Stimulated activated naive B cell treated with anti-CD40 and anti-IgM and Interleukin-4, amounts not matched to agents 10 μg/mL and 1 μg/mL and 100 μg/mL, for 72 hours (primary cell): Measurements from ENCODE around the gene TLCD3B.

Experiments used
- ATAC-seq, 2 donors: fragments of 150-1000 bp; cut with Tn5 transposase; replicated peaks; 2 replicates each; pipeline ENCODE4 v1.10.0; 2021; ENCODE audit warnings: moderate library complexity in 1 of 2
- DNase-seq: peaks from one replicate; pipeline ENCODE4 v3.0.0; 2021
- H3K27ac Mint-ChIP-seq: one replicate; pipeline ENCODE4 v1.8.0; 2022; ENCODE audit warnings: mild to moderate bottlenecking, mixed read lengths
- H3K27me3 Mint-ChIP-seq, 2 donors: one replicate each; pipeline ENCODE4 v1.8.0; 2022; ENCODE audit warnings: mixed read lengths in 2 of 2
- H3K36me3 Mint-ChIP-seq, 2 donors: one replicate each; pipeline ENCODE4 v1.8.0; 2022; ENCODE audit warnings: mixed read lengths in 2 of 2, mild to moderate bottlenecking in 1 of 2
- H3K4me1 Mint-ChIP-seq, 2 donors: one replicate each; pipeline ENCODE4 v1.8.0; 2022; ENCODE audit warnings: mixed read lengths in 2 of 2, mild to moderate bottlenecking in 1 of 2
- H3K4me3 Mint-ChIP-seq, 2 donors: one replicate each; pipeline ENCODE4 v1.8.0; 2022; ENCODE audit warnings: mild to moderate bottlenecking in 2 of 2, mixed read lengths in 2 of 2, moderate library complexity in 1 of 2
- H3K9me3 Mint-ChIP-seq, 2 donors: one replicate each; pipeline ENCODE4 v1.8.0; 2022; ENCODE audit warnings: mixed read lengths in 2 of 2, mild to moderate bottlenecking in 1 of 2

Gene TLCD3B

GRCh38 chr16:30065943-30066760, 35.1 kb upstream of the TLCD3B start:
- Mint-ChIP-seq H3K9me3 (no peaks in the 10 kb centered on the region), H3K4me1 (peaks cover 28 to 49% of the 10 kb centered on the region in 2 donors), H3K27ac (peak overlapping the region; percentile 99), H3K27me3 (no peaks in the 10 kb centered on the region), H3K36me3 (peaks cover 46 to 55% of the 10 kb centered on the region in 2 donors), H3K4me3 (peak overlapping the region; percentile 89 to 95)
- ATAC-seq (no peak), DNase-seq (no peak)

DNA sequence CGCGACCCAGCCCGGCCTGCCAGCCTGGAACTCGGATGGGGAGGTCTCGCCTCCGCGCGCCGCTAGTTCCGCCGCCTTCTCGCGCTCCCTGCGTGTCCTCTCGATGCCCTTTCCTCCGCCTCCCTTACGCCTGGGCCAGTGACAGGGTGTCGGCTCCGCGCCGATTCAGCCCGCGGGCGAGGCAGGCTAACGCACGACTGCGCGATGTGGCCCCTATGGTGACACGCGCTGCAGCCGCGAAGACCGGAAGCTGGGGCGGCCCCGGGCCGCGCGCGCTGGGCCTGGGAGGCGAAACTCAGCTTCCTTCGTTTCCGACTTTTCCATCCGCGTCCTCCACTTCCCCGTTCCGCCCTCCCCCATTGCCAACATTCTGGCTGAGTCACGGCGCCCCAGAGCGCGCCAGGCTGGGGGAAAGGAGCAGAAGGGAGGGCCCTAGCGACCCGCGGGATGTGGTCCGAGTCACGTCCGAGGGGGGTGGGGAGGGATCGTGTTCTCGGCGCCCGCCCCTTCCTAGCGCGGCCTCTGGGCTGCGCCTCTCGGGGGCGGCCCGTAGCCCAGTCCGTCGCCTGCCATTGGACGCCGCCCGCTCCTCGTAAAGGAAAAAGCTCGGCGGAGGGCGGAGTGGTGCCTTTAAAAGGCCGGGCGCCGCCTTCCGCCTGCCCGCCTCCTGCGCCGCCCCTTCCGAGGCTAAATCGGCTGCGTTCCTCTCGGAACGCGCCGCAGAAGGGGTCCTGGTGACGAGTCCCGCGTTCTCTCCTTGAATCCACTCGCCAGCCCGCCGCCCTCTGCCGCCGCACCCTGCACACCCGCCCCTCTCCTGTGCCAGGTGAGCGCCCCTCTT, 34.3 kb upstream of the TLCD3B start, which contains the start of gene ALDOA:
Gene ALDOA, plus strand, starts transcription at position 659 of the 841 bp plus-strand sequence. CDS start 1,138 bp downstream, outside the sequence.
- Mint-ChIP-seq H3K27ac (peak within 1 kb of the TSS; percentile 99), H3K27me3 (no peaks in the 10 kb centered on the region)

DNA sequence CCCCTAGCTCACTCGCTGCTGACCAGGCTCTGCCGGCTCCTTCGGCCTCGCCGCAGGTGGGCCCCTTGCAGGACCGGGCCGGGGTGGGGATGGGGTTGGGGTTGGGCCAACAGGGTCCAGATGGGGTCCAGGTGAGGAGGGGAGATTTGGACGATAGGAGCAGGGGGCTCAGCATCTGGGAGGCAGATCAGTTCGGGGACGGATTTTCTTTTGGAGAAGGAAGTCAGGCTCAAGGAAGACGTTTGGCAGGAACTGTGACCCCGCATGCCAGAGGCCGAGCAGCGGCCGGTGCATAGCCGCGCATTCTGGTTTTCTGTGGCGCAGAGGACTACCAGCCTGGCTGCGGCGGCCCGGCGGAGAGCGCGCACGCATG, 33.6 kb upstream of the TLCD3B start:
- H3K4me1 Mint-ChIP-seq = peaks cover 33 to 48% of the 10 kb centered on the region in 2 donors
- H3K4me3 Mint-ChIP-seq = peak overlapping the region; percentile 89 to 95
- no peaks in the 10 kb centered on the region for H3K9me3 Mint-ChIP-seq
- DNase-seq = no peak
- peak overlapping the region; percentile 99 for H3K27ac Mint-ChIP-seq
- H3K27me3 Mint-ChIP-seq = no peaks in the 10 kb centered on the region
- peaks cover 35 to 47% of the 10 kb centered on the region in 2 donors for H3K36me3 Mint-ChIP-seq
- ATAC-seq = peak in 1 of 2 donors; percentile 2

More for the DNA sequence above, 34.3 kb upstream of the TLCD3B start, which contains the start of gene ALDOA:
- Mint-ChIP-seq H3K4me3 (peak within 1 kb of the TSS; percentile 89 to 95), H3K4me1 (peaks cover 34 to 54% of the 10 kb centered on the region in 2 donors), H3K36me3 (peaks cover 39 to 53% of the 10 kb centered on the region in 2 donors), H3K9me3 (no peaks in the 10 kb centered on the region)
- DNase-seq = peak; percentile 95
- peak; percentile 85 to 88 for ATAC-seq

GRCh38 chr16:30063893-30064728, 33.0 kb upstream of the TLCD3B start:
- ATAC-seq (peak; percentile 49 to 51), DNase-seq (peak; percentile 67)
- no peaks in the 10 kb centered on the region for H3K27me3 Mint-ChIP-seq
- H3K4me3 Mint-ChIP-seq = peak overlapping the region; percentile 89 to 95
- peaks cover 29 to 42% of the 10 kb centered on the region in 2 donors for H3K4me1 Mint-ChIP-seq
- peaks cover 29 to 41% of the 10 kb centered on the region in 2 donors for H3K36me3 Mint-ChIP-seq
- H3K27ac Mint-ChIP-seq = peak overlapping the region; percentile 99
- H3K9me3 Mint-ChIP-seq = no peaks in the 10 kb centered on the region

- no peaks in the 10 kb centered on the region for H3K9me3 Mint-ChIP-seq
- peaks cover 22 to 33% of the 10 kb centered on the region in 2 donors for H3K36me3 Mint-ChIP-seq
- H3K27me3 Mint-ChIP-seq = no peaks in the 10 kb centered on the region
- no peak for ATAC-seq
- H3K4me3 Mint-ChIP-seq = peak overlapping the region; percentile 89 to 95
- H3K27ac Mint-ChIP-seq = peak overlapping the region; percentile 99
- peaks cover 25 to 35% of the 10 kb centered on the region in 2 donors for H3K4me1 Mint-ChIP-seq
- DNase-seq = no peak
Measured at GRCh38 chr16:30063278-30063892, 32.3 kb upstream of the TLCD3B start.

GRCh38 chr16:30060836-30061554, 29.9 kb upstream of the TLCD3B start:
- peaks cover 14 to 18% of the 10 kb centered on the region in 2 donors for H3K4me1 Mint-ChIP-seq
- H3K27ac Mint-ChIP-seq = no peak overlapping the region
- no peak for DNase-seq
- no peak overlapping the region for H3K4me3 Mint-ChIP-seq
- ATAC-seq = no peak
- no peaks in the 10 kb centered on the region for H3K9me3 Mint-ChIP-seq
- H3K36me3 Mint-ChIP-seq = peaks cover 6 to 15% of the 10 kb centered on the region in 2 donors
- H3K27me3 Mint-ChIP-seq = no peaks in the 10 kb centered on the region

DNA sequence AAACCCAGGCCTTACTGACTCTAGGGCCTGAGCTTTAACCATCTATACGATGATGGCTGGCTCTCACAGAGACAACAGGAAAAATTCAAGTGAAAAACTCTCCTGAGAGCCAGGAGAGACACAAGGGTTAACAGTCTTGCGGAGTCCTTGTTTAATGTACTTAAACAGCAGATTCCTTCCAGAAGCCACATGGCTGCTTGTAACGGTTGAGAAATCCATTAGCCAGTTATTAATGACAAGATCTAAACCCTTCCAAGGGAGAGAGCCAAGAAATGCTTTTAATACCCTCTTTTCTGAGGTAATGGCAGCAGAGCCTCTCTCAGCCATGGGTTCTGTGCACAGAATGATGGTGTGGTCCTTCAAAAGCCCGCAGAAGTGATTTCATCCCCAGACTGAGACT, 29.3 kb upstream of the TLCD3B start:
- no peak for ATAC-seq

GRCh38 chr16:30054959-30055553, 24.0 kb upstream of the TLCD3B start:
- Mint-ChIP-seq H3K9me3 (no peaks in the 10 kb centered on the region), H3K27me3 (no peaks in the 10 kb centered on the region), H3K4me1 (peaks cover 20 to 26% of the 10 kb centered on the region in 2 donors), H3K27ac (no peak overlapping the region), H3K36me3 (no peaks in the 10 kb centered on the region), H3K4me3 (no peak overlapping the region)
- DNase-seq = no peak
- ATAC-seq = peak; percentile 65 to 71

More for the DNA sequence above, 29.3 kb upstream of the TLCD3B start:
- Mint-ChIP-seq H3K4me1 (peaks cover 14 to 19% of the 10 kb centered on the region in 2 donors), H3K4me3 (no peak overlapping the region), H3K9me3 (no peaks in the 10 kb centered on the region), H3K27me3 (no peaks in the 10 kb centered on the region), H3K27ac (no peak overlapping the region), H3K36me3 (peaks cover 1 to 10% of the 10 kb centered on the region in 2 donors)
- no peak for DNase-seq

DNA sequence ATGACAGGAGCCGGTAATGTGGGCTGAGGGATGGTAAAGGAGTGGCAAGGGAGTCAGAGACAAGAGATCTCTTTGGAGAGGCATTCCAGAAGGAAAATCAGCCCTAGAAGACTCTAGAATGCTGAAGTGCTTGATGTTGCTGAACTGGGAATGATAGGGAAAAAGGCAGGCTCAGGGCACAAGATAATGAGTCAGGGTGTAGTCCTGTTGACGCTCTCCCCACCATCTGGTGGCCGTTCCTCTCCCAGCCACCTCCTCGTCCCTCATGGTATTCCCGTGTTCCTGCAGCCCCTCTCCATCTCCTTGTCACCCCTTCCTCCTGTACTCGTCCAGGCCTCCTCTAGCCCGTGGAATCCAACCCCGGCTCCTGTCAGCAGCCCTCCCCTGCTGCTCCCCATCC, 23.4 kb upstream of the TLCD3B start:
- Mint-ChIP-seq H3K4me3 (peak overlapping the region; percentile 36 to 39), H3K27me3 (no peaks in the 10 kb centered on the region), H3K4me1 (peaks cover 20 to 26% of the 10 kb centered on the region in 2 donors), H3K27ac (no peak overlapping the region), H3K36me3 (no peaks in the 10 kb centered on the region), H3K9me3 (no peaks in the 10 kb centered on the region)
- DNase-seq = no peak
- no peak for ATAC-seq

DNA sequence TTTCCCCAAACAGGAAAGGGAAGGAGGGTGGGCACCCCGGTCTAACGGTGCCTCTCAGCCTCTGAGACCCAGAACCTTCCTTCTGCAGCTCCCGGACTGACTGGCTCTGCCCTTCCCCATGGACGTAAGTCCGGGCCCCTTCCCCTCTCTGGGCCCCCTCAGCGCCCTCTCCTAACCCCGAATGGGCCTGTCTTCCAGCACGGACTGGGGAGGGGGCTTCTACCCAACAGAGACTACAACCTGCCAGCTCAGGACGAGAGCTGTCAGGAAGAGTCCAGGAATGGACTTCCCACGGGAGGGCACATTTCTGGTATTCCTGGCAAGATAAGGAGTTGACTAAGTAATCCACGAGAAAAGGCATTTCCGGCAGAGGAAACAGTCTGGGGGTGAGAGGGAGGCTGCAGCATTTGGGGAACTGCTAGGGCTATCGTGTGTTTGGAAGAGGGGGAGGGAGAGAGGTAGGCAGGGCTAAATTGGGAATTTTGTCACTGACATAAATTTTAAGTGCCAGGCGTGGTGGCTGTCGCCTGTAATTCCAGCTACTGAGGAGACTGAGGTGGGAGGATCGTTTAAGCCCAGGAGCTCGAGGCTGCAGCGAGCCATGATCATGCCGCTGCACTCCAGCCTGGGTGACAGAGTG, 22.4 kb upstream of the TLCD3B start:
- ATAC-seq (peak; percentile 26 to 38), DNase-seq (no peak)
- Mint-ChIP-seq H3K27ac (no peak overlapping the region), H3K4me1 (peaks cover 20 to 26% of the 10 kb centered on the region in 2 donors), H3K36me3 (no peaks in the 10 kb centered on the region), H3K9me3 (no peaks in the 10 kb centered on the region), H3K4me3 (peak overlapping the region; percentile 86 to 93), H3K27me3 (no peaks in the 10 kb centered on the region)

DNA sequence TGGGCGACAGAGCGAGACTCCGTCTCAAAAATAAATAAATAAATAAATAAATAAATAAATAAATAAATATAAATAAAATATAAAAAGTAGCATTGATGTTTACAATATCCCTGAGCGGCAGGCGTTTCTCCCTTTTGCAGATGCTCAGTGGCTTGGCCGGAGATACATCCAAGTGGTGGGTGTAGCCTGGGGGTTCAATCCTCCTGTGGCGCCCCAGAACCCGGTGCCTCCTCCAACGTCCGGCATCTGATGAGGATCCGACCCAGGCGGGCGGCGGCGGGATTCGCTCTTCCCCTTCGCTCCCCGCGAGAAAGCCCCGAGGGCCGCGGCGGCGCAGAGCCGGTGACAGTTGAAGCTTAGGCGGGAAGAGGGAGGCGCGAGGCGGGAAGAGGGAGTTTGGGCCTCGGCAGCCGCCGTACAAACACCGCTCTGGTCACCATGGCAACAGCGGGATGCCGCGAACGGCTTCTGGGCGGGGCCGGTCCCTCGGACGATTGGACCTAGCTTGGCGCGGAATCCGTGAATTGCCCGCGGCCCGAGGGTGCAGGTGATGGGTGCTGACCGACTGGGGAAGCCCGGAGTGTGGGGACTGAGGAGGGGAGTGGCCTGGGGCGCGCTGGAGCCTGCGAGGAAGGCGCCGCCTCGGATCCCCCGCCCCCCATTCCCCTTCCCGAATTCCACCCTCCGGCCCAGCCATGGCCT, 21.8 kb upstream of the TLCD3B start:
- DNase-seq (peak; percentile 90), ATAC-seq (peak; percentile 86 to 89)
- peak overlapping the region; percentile 92 for H3K27ac Mint-ChIP-seq
- H3K36me3 Mint-ChIP-seq = no peaks in the 10 kb centered on the region
- H3K4me1 Mint-ChIP-seq = peaks cover 20 to 26% of the 10 kb centered on the region in 2 donors
- no peaks in the 10 kb centered on the region for H3K27me3 Mint-ChIP-seq
- H3K4me3 Mint-ChIP-seq = peak overlapping the region; percentile 86 to 93
- no peaks in the 10 kb centered on the region for H3K9me3 Mint-ChIP-seq

DNA sequence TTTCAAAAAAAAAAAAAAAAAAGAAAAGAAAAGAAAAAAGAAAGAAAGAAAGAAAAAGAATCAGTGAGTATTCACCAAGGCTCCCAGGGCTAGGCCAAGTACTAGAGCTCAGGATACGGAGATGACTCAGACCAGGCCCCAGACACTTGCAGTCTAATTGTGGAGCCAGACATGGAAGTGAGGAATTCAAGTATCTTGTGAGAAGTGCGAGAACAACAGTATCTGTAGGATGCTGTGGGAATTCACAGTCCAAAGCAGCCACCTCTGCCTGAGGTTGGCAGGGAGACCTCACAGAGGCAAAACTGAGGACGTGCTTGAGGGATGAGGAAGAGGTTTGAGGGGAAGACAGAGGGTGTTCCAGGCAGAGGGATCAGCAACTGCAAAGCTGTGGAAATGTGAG, 20.4 kb upstream of the TLCD3B start:
- no peak for ATAC-seq

More for the DNA sequence above, 20.4 kb upstream of the TLCD3B start:
- DNase-seq = no peak
- H3K36me3 Mint-ChIP-seq = no peaks in the 10 kb centered on the region
- no peaks in the 10 kb centered on the region for H3K27me3 Mint-ChIP-seq
- peak overlapping the region in 1 of 2 donors; percentile 74 for H3K4me3 Mint-ChIP-seq
- peaks cover 20 to 26% of the 10 kb centered on the region in 2 donors for H3K4me1 Mint-ChIP-seq
- no peaks in the 10 kb centered on the region for H3K9me3 Mint-ChIP-seq
- H3K27ac Mint-ChIP-seq = peak overlapping the region; percentile 25
